GM12874 (cell line): ENCODE measurements around the gene BOD1L1.

Experiments used
- TF ChIP-seq, protein P1 (sequence below): IDR thresholded peaks from 2 replicates; pipeline ENCODE4 v1.5.1; 2011; ENCODE audit warnings: low read depth, mild to moderate bottlenecking, control low read depth, low read length, moderate library complexity; ENCODE audit not compliant: insufficient read depth

Gene BOD1L1

DNA sequence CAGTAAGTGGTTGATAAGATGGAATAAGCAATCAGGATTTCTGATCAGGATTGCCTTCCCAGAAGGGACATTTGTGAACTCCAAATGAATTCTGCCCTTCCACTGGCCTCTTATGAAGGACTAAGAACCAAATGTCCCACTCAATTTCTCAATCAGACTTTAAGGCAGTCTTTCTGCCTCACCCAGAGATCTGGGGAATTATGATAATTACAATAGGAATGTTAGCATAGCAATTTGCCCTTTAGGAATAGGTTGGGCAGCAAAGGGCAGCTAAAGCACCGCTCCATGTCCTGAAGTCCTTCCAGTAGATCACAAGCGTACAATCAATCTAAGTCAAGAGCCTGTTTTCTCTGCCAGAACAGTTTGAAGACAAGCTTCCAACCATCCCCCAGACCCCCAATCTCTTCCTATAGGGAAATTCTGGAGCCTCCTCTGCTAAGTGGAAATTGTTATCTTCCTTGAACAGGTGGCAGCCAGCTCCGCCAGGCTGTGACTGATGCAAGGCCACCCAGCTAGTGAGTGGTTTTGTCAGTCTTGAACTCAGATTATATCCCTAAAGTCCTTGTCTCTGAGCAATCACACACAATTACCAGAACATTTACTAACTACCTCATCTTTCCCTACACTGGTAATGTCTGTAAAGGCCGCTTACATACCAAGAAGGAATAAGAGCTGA lies 101.8 kb downstream of the BOD1L1 start:
- TF ChIP-seq, protein P1, sequence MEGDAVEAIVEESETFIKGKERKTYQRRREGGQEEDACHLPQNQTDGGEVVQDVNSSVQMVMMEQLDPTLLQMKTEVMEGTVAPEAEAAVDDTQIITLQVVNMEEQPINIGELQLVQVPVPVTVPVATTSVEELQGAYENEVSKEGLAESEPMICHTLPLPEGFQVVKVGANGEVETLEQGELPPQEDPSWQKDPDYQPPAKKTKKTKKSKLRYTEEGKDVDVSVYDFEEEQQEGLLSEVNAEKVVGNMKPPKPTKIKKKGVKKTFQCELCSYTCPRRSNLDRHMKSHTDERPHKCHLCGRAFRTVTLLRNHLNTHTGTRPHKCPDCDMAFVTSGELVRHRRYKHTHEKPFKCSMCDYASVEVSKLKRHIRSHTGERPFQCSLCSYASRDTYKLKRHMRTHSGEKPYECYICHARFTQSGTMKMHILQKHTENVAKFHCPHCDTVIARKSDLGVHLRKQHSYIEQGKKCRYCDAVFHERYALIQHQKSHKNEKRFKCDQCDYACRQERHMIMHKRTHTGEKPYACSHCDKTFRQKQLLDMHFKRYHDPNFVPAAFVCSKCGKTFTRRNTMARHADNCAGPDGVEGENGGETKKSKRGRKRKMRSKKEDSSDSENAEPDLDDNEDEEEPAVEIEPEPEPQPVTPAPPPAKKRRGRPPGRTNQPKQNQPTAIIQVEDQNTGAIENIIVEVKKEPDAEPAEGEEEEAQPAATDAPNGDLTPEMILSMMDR = no peak

GRCh38 chr4:13524504-13525243 lies 102.9 kb downstream of the BOD1L1 start:
- TF ChIP-seq, protein P1 = no peak

DNA sequence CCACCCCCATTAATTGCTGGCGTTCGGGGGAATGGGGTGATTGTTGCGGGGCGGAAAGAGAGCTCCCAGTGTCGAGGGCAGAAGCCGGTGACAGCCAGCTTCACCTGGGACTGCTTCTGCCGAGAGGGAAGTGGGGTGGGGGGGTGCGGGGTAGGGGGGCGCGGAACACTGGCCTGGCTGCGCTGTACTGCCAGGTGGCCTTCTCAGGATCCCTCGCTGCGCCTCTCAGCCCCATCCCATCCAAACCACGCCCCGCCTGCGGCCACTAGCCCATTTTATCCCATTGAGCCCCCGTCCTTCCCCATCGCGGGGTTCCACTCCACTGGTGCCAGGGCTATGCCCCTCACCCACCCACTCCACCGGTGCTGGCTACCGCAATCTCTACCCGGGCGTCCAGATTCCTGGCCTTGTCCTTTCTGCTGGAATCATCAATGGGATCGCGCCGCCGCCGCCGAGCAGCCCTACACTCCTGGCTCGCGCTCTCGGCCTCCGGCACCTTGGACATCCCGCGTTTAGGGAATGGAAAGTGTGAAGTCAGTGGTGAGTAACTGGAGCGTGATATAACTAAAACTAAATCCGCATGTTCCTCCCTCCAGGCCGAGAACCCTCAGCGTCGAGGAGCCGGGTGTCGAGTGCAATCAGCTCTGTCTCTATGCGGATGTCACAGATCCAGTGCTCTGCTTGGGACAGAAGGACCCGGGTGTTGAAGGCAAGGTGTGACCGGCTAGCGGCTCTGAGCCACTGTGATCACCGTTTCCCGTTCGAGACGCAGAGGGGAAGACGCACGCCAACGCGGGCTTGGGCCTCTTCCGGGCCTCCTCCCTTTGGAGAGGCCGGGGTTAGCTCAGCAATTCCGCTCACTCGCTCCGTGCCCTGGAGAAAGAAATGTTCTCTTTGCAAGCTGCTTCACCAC lies 103.7 kb downstream of the BOD1L1 start:
- TF ChIP-seq, protein P1 = no peak

DNA sequence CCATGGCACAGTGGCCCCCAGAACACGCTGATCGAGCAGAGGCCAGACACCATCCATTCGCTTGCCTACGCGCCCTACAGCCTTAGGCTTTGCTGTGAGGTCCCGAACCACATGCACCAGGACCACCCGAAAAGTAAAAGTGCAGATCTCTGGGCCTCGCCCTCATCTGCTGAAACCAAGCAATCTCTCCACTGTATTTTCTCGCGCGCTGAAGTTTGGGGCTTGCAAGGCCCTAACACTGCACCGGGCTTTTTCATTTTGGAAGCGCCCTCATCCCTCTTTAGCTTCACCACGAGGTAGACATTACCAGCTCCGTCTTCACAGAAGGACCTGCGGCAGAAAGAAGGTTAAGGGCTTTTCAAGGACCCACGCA lies 104.4 kb downstream of the BOD1L1 start:
- TF ChIP-seq, protein P1 = no peak

GRCh38 chr4:13522282-13523104 lies 105.0 kb downstream of the BOD1L1 start:
- TF ChIP-seq, protein P1 = no peak

- TF ChIP-seq, protein P1 = no peak
These were observed 106.5 kb downstream of the BOD1L1 start for GRCh38 chr4:13521047-13521446.
